ENCODE data around the gene HNF4A.
"Not testable (repeated sequence)": the region's sequence is repeated elsewhere in the genome, so short reads cannot be mapped to it uniquely, and the experiment has no call there.

HNF4A gene

DNA sequence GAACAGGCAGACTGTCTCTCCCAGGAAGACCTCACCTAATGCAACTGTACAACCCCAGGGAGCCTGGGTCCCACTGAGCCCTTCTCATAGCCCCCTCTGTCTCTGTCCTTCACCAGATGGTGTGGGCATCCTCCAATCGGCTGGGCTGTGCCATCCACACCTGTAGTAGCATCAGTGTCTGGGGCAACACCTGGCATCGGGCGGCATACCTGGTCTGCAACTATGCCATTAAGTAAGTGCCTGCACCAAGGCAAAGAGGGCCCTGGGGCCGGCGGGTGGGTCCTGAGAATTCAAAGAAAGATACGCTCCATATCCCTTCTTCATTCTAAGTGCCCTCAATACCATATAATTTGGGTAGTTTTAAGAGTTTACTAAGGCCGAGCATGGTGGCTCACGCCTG lies 10.4 kb upstream of the HNF4A start:
- no peak for DNase-seq (ENCODE audit: low read depth)

DNA sequence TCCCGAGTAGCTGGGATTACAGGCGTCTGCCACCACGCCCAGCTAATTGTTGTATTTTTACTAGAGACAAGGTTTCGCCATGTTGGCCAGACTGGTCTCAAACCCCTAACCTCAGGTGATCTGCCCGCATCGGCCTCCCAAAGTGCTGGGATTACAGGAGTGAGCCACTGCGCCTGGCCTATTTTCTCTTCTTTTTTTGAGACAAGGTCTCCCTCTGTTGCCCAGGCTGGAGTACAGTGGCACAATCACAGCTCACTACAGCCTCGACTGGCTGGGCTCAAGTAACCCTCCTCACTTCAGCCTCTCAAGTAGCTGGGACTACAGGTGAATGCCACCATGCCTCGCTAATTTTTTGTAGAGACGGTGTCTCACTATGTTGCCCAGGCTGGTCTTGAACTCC lies 9.6 kb upstream of the HNF4A start:
- not testable (repeated sequence) for DNase-seq (ENCODE audit: low read depth)

DNA sequence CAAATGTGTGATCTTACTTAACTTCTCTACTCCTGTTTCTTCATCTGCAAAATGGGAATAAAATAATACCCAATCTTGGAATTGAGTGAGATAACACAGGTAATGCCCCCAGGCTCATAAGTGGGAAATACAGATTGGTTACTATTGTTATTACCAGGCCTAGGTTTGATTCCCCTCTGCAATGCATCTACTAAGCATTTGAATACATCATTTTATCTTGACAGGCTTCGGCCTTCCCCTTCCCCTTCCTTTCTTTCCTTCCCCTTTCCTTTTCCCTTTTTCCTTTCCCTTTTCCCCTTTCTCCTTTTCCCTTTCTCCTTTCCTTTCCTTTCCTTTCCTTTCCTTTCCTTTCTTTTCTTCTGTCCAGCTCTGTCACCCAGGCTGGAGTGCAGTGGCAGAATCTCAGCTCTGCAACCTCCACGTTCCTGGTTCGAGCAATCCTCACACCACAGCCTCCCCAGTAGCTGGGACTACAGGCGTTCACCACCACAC lies 7.3 kb upstream of the HNF4A start:
- no peak for DNase-seq (ENCODE audit: low read depth)

DNA sequence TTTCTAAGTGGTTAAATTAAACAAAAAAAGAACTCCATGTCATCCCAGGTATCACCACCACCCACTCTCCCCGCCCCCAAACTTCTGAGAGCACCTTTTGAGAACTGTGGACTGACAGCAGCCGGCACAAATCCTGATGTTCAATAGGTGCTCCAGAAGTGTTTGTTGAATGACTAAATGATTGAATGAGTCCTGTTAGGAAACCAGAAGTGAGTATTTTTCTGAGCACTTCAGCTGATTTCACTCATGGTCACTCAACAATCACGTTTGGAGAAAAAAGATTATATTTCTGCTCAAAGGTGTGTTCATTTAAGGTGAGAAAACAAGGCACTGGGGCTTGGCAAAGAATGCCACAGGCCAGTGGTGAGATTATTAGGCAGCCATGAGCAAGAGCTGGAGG lies 6.2 kb upstream of the HNF4A start:
- DNase-seq (ENCODE audit: low read depth): no peak

DNA sequence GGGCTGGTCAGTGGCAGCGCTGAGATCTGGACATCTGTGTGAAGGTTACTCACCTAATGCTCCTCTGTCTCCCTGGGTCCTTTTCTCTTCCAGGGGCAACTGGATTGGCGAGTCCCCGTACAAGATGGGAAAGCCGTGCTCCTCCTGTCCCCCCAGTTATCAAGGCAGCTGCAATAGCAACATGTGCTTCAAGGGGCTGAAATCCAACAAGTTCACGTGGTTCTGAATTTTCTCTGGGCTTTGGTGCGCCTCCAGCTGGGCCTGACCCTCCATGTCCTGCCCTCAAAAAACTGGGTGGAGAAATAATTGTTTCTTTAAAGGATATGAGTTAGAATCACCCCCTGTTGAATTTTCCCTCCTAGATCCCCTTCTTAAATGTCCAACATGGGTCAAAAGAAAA lies 4.9 kb upstream of the HNF4A start:
- no peak for DNase-seq (ENCODE audit: low read depth)

DNA sequence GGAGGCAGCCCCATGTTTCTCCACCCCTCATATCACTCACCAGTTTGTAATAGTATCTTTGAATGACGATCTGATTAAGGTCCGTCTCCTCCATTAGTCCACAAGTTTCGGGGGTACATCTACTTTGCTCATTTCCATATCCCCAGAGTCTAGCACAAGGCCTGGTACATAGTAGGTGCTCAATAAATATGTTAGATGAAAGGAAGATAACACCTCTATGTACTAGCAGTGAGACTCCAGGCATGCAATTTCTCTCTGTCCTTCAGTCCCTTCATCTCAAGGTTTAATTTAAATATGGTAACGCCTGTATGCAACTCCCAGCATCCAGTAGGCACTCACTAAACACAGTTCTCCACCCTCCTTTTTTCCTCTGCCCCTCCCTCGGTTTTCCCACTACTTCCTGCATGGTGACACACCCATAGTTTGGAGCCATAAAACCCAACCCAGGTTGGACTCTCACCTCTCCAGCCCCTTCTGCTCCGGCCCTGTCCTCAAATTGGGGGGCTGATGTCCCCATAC lies 461 bp upstream of the HNF4A start:
- no peak for DNase-seq (ENCODE audit: low read depth)

DNA sequence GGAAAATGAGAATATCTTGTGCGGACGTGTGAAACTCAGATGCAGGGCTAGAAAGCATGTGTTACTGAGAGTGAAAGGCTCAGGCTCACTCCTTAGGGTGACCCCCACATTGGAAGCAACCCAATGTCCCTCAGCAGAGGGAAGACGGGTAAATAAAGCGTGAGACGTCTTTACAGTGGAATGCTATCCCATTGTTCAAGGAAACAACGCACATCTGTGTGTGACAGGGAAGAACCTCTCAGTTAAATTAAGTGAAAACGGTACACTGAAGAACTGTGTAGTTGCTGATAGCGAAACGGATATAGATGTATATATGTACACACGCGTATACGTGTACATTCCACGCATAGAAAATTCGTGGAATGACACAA lies 839 bp downstream of the HNF4A start:
- no peak for DNase-seq (ENCODE audit: low read depth)

DNA sequence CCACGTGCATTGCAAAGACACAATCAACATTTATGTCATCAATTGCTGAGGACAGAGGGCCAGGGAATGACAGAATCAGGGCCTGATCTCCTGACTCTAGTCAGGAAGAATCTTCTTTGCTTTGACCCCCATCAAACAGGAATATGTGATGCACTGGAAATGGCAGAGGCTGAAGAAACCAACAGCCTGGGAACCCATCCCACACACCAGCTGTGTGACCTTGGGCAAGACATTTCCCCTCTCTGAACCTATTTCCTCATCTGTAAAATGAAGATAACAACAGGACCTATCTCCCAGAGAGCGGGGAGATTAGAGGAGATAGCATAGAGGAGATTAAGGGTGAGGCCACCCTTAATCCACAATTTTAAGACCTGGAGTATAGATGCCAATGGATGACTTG lies 1.5 kb downstream of the HNF4A start:
- no peak for DNase-seq (ENCODE audit: low read depth)

DNA sequence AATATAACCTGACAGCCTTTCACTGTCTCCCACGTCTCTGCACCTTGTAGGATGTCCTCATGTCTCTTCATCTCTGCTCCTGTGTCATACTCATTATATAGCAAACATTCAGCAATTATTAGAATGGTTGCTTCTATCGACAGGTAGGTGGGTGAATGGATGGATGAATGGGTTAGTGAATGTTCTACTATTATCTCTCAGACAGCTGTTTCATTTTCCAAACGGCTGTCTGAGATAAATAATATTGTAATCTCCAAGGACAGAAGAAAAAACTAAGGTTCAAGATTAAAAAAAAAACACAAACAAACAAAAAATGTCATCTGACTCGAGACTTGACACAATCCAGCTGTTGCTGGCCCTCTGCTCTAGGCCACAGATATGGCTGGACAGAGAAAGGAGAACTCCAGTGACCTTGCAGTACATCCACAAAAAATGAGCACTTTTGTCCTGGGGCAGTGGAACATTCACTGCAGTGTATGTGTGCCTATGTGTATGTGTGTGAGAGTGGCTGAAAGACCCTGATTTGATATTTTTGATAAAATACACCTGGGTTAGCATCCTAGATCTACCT lies 2.1 kb downstream of the HNF4A start:
- DNase-seq (ENCODE audit: low read depth): no peak

DNA sequence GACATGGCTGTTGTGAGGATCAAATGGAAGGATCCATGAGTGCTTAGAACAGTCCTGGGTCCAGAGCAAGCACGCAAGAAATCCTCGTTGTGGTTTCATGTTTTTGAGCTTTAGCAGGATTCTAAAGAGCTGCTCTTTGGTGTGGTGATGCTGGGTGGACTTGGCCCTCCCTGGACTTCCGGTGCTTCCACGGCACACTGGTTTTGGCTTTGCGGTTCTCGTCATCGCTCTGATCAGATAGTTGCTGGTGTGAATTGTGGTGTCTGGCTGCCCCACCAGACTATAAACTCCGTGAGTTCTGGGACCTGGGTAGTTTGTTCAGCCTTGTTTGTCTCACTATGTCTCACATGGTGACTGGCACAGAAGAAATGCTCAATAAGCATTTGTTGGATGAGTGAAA lies 3.3 kb downstream of the HNF4A start:
- no peak for DNase-seq (ENCODE audit: low read depth)

DNA sequence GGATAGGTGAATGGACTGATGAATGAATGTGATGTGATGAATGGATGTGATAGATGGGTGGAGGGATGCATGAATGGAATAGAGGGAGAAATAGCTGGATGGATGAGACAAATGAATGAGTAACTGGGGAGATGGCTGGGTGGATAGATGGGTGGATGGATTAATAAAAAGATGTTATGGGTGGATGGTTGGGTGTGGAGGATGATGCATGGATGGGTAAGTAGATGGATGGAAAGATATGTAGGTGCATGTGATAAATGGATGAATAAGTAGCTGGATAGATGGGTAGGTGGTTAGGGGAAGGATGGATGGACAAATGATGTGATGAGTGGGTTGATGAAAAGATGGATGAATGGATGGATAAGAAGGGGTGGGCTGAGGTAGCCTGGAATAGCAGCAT lies 4.7 kb downstream of the HNF4A start:
- no peak for DNase-seq (ENCODE audit: low read depth)

DNA sequence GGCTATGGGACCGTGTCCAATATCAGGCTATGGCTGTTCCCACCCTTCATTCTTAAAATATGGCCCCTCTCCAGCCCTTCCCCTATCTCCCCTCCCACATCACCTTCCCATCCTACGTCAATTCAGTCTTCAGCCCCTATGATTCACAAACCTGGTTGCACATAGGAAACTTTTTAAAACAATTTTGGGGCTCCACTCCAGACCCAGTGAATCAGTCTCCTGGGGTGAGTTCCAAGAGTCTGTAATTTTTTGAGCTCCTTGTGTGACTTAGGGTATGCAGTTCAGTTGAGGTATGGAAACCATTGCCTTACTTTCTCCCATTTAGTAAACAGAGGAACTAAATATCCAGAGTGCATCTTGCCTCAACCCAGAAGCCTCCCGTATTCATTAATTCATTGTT lies 5.5 kb downstream of the HNF4A start:
- no peak for DNase-seq (ENCODE audit: low read depth)

DNA sequence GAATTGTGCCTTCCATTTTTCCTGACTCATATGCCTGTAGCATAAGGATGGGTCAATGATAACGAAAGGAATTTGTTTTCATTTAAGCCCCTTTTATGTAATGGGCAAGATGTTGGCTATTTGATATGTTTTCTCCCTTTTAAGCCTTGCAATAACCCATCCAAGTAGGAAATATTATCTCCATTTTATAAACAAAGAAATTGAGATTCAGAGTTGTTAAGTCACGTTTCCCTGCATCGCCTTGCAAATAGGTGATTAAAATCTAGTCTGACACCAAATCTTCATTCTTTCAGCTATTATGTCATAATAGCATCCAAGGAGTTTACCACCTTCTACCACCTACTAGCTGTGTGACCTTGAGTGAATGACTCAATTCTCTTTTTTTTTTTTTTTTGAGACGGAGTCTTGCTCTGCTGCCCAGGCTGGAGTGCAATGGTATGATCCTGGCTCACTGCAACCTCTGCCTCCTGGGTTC lies 7.0 kb downstream of the HNF4A start:
- DNase-seq (ENCODE audit: low read depth): no peak

DNA sequence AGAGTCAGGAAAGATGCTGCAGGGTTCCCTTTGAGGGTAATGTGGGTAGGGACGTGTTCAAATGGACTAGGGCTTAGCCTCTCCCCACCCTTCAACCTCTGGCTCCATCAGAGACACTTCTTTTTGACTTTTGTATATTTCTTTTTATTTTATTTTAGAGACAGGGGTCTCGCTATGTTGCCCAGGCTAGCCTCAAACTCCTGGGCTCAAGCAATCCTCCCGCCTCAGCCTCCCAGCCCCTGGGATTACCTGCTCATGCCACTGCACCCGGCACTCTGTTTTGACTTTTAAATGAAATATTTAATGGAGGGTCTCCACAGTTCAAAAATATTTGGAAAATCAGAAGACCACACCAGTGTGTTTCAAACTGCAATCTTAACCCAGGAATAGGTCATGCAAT lies 8.6 kb downstream of the HNF4A start:
- no peak for DNase-seq (ENCODE audit: low read depth)

DNA sequence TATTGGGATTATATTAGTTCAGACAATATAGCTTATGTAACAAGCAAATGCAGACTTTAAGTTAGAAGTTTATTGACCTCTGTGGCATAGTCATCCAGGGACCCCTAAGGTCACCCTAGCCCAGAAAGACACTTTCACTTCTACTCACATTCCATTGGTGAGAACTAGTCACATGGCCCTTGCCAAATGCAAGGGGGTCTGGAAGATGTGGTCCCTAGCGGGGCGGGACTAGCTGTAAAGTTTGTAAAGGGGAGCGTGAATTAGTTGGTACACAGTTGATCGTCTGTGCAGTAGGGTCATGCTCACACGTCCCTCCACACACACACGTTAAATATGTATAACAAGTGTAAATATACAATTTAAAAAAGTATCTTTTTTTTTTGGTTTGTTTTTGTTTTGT lies 9.3 kb downstream of the HNF4A start:
- DNase-seq (ENCODE audit: low read depth): no peak

DNA sequence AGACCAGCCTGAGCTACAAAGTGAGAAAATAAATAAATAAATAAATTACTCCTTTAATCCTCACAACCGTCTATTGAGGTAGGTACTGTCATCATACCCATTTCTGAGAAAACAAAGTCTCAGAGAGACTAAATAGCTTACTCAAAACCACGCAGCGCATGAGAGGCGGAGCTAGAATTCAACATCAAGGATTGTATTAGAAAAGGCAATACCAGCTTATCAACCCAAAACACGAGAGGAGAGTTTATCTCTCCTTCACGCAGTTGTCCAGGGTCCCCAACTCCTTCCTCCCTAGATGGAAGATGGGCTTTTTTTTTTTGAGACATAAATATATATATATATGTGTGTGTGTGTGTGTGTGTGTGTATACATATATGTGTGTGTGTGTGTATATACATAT lies 12.2 kb downstream of the HNF4A start:
- no peak for DNase-seq (ENCODE audit: low read depth)

DNA sequence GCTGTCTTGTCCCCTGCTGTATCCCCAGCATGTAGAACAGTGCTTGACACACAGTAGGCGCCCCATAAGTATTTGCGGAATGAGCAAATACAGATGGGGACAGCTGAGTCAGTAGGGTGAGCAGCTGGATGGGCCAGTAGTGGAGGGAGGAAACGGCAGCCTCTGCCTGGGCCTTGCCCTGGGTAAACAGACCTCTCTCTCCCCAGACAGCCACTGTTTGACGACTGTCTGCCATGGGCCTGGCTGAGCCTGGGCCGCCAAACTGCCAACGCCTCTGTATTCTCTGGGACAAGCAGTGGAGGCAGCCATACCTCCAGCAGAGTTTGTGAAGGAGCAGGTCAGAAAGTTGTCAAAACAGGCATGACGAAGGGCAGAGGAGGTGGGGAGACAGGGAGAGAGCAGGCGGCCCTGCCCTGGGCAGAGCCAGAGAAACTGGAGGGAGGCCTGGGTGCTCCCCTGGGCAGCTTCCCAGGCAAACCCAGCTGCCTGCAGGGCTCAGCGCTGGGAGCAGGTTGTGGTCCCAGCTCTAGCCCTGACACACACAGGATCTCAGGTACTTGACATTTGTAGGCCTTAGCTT lies 15.2 kb downstream of the HNF4A start:
- no peak for DNase-seq (ENCODE audit: low read depth)

DNA sequence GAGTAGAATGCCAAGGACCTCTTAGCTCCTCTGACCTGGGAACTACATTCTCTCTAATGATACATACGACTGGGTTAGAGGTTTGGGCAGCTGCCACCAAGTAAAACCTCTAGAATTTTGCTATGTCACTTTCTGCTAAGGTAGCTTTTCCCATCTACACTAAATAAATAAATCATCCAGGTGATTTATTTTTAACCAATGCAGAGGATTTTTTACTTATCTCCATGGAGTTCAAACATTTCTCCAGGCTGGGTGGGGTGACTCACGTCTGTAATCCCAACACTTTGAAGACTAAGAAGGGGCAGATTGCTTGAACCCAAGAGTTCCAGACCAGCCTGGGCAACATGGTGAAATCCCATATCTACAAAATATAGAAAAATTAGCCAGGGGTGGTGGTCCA lies 27.1 kb downstream of the HNF4A start:
- no peak for DNase-seq (ENCODE audit: low read depth)

DNA sequence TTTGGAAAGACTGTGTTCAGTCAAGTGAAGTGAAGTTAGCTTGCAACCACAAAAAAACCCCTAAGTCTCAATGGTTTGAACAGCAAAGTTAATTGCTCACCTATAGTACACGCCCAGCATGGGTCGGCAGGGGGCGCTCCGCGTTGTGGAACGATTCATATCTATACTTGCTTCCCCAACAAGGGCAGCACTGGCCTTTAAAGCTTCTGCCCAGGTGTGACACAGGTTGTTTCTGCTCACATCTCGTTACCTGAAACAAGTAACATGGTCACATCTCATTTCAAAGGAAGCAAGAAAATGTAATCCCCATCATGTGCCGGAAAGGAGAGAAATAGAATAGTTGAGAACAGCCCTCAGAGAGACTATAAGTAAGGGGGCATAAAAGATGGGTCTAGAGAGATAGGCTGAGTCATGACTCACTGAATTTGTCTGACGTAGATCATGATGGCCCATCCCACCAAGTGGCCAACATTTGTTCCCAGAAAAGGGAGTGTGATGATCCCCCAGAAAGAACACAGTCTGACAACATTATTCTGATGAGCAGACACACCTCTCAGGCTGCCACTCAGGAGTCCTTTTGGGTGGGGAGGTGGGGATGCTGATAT lies 29.0 kb downstream of the HNF4A start:
- peak; percentile 66 for DNase-seq (ENCODE audit: low read depth)

DNA sequence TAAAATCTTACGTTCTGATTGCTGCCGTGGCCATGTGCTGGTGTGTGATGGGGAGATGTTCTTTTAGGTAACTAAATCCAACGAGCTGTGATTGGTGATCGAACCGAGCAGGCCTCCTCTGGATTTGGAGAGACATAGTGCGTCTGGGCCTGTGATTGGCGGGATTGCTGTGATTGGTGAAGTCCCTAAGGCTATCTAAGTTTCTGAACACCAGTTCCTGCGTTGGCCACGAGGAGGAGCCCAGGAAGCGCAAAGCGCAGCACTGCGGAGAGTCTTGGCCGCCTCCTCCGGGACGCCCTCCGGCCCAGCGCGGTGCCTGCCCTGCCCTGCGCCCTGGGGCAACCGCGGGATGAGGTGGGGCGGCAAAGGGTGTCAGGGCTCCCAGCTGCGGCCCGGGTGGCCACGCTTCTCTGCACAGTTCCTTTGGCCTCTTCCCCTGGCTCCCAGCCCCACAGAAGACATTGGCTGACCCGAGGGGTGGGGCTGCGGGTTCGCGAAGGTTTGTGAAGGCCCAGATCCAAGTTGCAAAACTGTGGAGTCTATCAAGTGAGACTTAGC lies 33.0 kb downstream of the HNF4A start:
- DNase-seq (ENCODE audit: low read depth): peak; percentile 41

DNA sequence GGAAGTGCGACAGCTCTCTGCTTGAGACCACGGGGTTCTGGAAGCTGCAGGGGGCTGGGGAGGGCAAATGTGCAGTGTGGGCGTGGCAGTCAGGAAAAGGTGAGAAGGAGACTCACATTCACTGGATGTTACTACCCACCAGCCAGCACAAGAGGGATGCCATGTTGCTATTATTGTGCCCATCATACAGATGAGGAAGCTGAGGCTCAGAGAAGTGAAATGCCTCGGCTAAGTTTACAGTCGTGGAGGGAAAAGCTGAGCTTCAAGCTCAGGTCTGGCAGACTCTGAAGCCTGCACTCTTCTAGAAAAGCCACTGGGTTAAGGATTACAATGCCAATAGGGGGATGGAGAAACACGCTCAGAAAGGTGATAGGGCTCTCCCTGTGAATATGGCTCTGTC lies 34.4 kb downstream of the HNF4A start:
- no peak for DNase-seq (ENCODE audit: low read depth)

DNA sequence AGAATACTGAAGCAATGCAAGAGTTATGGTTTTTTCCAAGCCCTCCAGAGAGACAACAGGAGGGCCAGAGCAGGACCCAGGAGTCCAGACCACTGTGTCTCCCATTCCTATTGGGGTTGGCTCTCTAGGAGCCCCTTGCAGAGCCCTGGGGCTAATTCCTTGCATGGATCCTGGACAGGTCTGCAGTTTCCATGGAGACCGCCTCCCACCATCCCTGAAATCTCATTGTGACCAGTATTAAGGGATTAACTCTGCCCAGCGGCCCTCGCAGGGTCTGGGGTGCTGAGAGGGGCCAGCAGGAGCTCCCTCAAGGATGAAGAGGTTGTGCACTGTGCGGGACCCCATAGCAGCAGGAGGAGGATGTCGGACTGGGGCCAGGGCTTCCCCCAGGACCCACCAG lies 34.8 kb downstream of the HNF4A start:
- no peak for DNase-seq (ENCODE audit: low read depth)

DNA sequence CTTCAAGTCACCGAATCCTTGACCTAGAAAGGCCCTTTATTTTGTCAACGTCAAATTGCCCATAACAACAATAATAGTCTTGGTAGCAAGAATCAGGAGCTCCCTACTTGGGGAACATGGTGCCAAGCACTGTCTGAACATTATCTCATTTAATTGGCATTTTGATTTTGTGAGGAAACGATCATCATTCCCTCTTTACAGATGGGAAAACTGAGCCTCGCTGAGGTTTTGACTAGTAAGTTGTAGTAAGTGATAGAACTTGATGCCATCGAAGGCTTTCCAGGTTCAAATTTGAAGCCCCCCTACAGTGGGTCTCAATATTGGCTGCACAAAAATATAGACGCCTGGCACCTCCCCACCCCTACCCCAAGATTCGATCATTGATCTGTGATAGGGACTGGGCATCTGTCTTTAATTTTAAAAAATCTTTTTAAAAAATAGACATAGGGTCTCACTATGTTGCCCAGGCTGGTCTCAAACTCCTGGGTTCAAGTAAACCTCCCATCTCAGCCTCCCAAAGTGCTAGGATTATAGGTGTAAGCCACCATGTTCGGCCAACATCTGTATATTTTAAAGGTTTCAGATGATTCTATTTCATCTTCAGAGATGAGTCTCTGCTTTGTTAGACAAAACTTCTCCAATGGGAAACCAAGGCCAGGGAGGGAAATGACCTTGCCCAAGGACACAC lies 36.7 kb downstream of the HNF4A start:
- no peak for DNase-seq (ENCODE audit: low read depth)
